NT2/D1 (cell line): Measurements from ENCODE around the gene PCYT2.
A peak's percentile ranks its signal among the peaks of the same experiment; 100 is the strongest.

Experiments
- DNase-seq: peaks from one replicate; pipeline ENCODE4 v3.0.0-alpha.2; 2011; ENCODE audit warnings: low read depth, low spot score
- H3K27me3 ChIP-seq: 2 replicates; pipeline ENCODE4 v1.6.0; 2011; ENCODE audit warnings: mild to moderate bottlenecking; ENCODE audit not compliant: insufficient read length, insufficient read depth
- H3K36me3 ChIP-seq: 2 replicates; pipeline ENCODE4 v1.6.1; 2011; ENCODE audit warnings: mild to moderate bottlenecking, low read length, mixed read lengths; ENCODE audit not compliant: insufficient read depth, insufficient read length
- H3K4me1 ChIP-seq: 2 replicates; pipeline ENCODE4 v1.5.1; 2011; ENCODE audit not compliant: insufficient read depth, insufficient read length
- H3K4me3 ChIP-seq: 2 replicates; pipeline ENCODE4 v1.5.1; 2011; ENCODE audit warnings: low read depth; ENCODE audit not compliant: insufficient read length
- H3K9ac ChIP-seq: 2 replicates; pipeline ENCODE4 v1.6.0; 2011; ENCODE audit warnings: low read depth; ENCODE audit not compliant: insufficient read length
- H3K9me3 ChIP-seq: 2 replicates; pipeline ENCODE4 v1.5.1; 2011; ENCODE audit warnings: mild to moderate bottlenecking, low read length; ENCODE audit not compliant: insufficient read depth
- SUZ12 ChIP-seq: IDR thresholded peaks from 2 replicates; pipeline ENCODE4 v1.6.1; 2011; ENCODE audit not compliant: insufficient read length, insufficient read depth; ENCODE audit errors: extremely low read depth
- YY1 ChIP-seq: IDR thresholded peaks from 2 replicates; pipeline ENCODE4 v1.6.1; 2011; ENCODE audit not compliant: insufficient read length, insufficient read depth
- ZNF274 ChIP-seq: IDR thresholded peaks from 2 replicates; pipeline ENCODE4 v1.6.1; 2011; ENCODE audit warnings: mild to moderate bottlenecking, low read depth, low read length

PCYT2 gene

DNA sequence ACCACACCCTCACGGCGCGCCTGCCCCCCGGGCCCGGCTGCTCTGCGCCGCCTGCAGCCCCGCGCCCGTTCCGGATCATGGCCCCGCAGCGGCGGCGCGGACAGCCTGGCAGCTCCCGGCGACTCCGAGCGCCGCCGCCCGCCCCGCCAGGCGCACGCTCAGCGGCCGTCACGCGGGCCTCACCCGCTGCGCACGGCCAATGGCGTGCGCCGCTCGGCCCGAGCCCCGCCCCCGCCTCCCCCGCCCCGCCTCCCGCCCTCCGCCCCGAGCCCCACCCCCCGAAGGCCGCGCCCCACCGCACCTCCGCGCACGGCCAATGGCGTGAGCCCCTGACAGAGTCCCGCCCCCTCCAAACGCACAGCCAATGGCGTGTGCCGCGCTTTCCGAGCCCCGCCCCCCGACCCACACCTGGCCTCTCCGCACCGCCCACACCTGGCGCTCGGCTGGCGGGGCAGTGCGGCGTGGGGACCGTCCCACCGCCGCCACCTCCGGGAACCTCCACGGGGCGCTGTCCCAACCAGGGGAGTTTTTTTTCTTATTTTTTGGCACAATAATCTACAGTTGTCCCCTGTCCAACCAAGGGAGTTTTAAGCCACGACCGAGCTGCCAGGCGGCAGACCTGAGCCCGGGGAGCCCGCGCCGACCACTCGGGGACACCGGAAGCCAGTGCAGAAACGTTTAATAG, at the start of gene PCYT2:
TSS of gene PCYT2 (minus strand) at position 123 of the 685 bp plus-strand sequence. CDS start at position 79, 44 bp downstream.
- Histone ChIP-seq H3K9ac (peak within 1 kb of the TSS; percentile 91), H3K36me3 (peaks cover 78% of the 10 kb centered on the region), H3K27me3 (peaks cover 10% of the 10 kb centered on the region), H3K4me1 (peaks cover 14% of the 10 kb centered on the region), H3K4me3 (peak within 1 kb of the TSS; percentile 90), H3K9me3 (no peaks in the 10 kb centered on the region)
- TF ChIP-seq ZNF274 (no peak), YY1 (no peak), SUZ12 (no peak)
- peak; percentile 57 for DNase-seq

- peaks cover 53% of the 10 kb centered on the region for H3K27me3 ChIP-seq
- H3K4me3 ChIP-seq: peak overlapping the region; percentile 54
- peaks cover 19% of the 10 kb centered on the region for H3K4me1 ChIP-seq
- DNase-seq: no peak
- H3K9me3 ChIP-seq: peaks cover 9% of the 10 kb centered on the region; the same call in 1 of the 2 replicates
- peaks cover 17% of the 10 kb centered on the region for H3K36me3 ChIP-seq
- peak overlapping the region; percentile 57 for H3K9ac ChIP-seq
- no peak for TF ChIP-seq SUZ12
- no peak for TF ChIP-seq ZNF274
- TF ChIP-seq YY1: no peak
Measured at GRCh38 chr17:81960130-81960958, 49.1 kb upstream of the PCYT2 start.

GRCh38 chr17:81959362-81960129, 48.3 kb upstream of the PCYT2 start:
- Histone ChIP-seq H3K27me3 (peaks cover 50% of the 10 kb centered on the region), H3K4me1 (peaks cover 21% of the 10 kb centered on the region), H3K9ac (peak overlapping the region; percentile 57), H3K4me3 (peak overlapping the region; percentile 54), H3K36me3 (peaks cover 17% of the 10 kb centered on the region), H3K9me3 (peaks cover 9% of the 10 kb centered on the region; the same call in 1 of the 2 replicates)
- TF ChIP-seq ZNF274 (no peak), SUZ12 (peak; percentile 40)
- no peak for DNase-seq

- Histone ChIP-seq H3K4me1 (peaks cover 21% of the 10 kb centered on the region), H3K27me3 (peaks cover 50% of the 10 kb centered on the region), H3K4me3 (peak overlapping the region; percentile 54), H3K9ac (peak overlapping the region; percentile 57), H3K36me3 (peaks cover 17% of the 10 kb centered on the region), H3K9me3 (peaks cover 9% of the 10 kb centered on the region; the same call in 1 of the 2 replicates)
- no peak for DNase-seq
- TF ChIP-seq YY1 (no peak), ZNF274 (no peak), SUZ12 (no peak)
Measured at GRCh38 chr17:81958633-81959342, 47.6 kb upstream of the PCYT2 start.

GRCh38 chr17:81957691-81958432, 46.7 kb upstream of the PCYT2 start:
- DNase-seq: no peak
- H3K36me3 ChIP-seq: peaks cover 17% of the 10 kb centered on the region
- peaks cover 9% of the 10 kb centered on the region; the same call in 1 of the 2 replicates for H3K9me3 ChIP-seq
- H3K9ac ChIP-seq: peak overlapping the region; percentile 42
- H3K4me3 ChIP-seq: no peak overlapping the region
- H3K4me1 ChIP-seq: peaks cover 23% of the 10 kb centered on the region
- H3K27me3 ChIP-seq: peaks cover 45% of the 10 kb centered on the region
- TF ChIP-seq ZNF274: no peak
- no peak for TF ChIP-seq SUZ12
- TF ChIP-seq YY1: no peak
